HCT116 (cell line): ENCODE results near the gene ANKS1A. TPM values are rescaled to one million over a fixed set of nuclear protein-coding genes. Genes with fewer than 3 reads are reported as not detected.
A peak's percentile ranks its signal among the peaks of the same experiment; 100 is the strongest.

Experiments used
- ATAC-seq: fragments of 200-7000 bp; cut with Tn5 transposase; 2 replicates; pipeline ENCODE4 v1.9.1; 2020; ENCODE audit warnings: mild to moderate bottlenecking, moderate library complexity
- BruUV-seq: library from RNA; stranded (reverse); fragments of 400-500 nt; replicated peaks from 2 replicates; lab custom pipeline; 2021; lab: Mats Ljungman, UMichigan
- CTCF ChIA-PET: fragments of 300-600 bp; sonication (Branson Sonifier 250); formaldehyde crosslinking; loops from one replicate; lab custom pipeline; 2021; ENCODE audit warnings: antibody characterized with exemption; lab: Charles Lee
- POLR2A ChIA-PET: fragments of 300-600, 350-600 bp; sonication (Branson Sonifier 250); formaldehyde crosslinking; loops from one replicate; lab custom pipeline; 2021; ENCODE audit warnings: antibody characterized with exemption; lab: Charles Lee
- RAD21 ChIA-PET, 2 experiments: fragments of 300-600 bp; sonication (Branson Sonifier 250); formaldehyde crosslinking; loops; one replicate each; lab custom pipeline; 2023; ENCODE audit warnings: low total read pairs in 2 of 2; ENCODE audit not compliant: uncharacterized antibody in 2 of 2, unreplicated experiment in 2 of 2, low non-redundant PET in 1 of 2; lab: Charles Lee
- DNase-seq: peaks from one replicate; pipeline ENCODE4 v3.0.0-alpha.2; 2010; ENCODE audit warnings: low read depth, low spot score
- H2AFZ ChIP-seq: fragments of 200-600 bp; shearing (Covaris generic), sonication (generic); 2 replicates; pipeline ENCODE4 v1.6.1; 2017; ENCODE audit warnings: low read depth, mixed run types, mixed read lengths, antibody characterized with exemption, low read length; ENCODE audit not compliant: poor library complexity, severe bottlenecking
- H3K27ac ChIP-seq: 2 replicates; pipeline ENCODE4 v1.5.1; 2012; ENCODE audit warnings: low read depth, low read length
- H3K27me3 ChIP-seq: fragments of 200-600 bp; sonication (generic); 2 replicates; pipeline ENCODE4 v1.6.1; 2016; ENCODE audit warnings: mixed run types, low read length, mixed read lengths; ENCODE audit not compliant: insufficient read depth
- H3K36me3 ChIP-seq, 2 experiments: fragments of 200-500 bp in 1 of 2; fragments of 200-600 bp in 1 of 2; sonication (Bioruptor generic) in 1 of 2; sonication (generic) in 1 of 2; 2 replicates each; pipeline versions ENCODE4 v1.5.1 to v1.6.1; 2014 to 2016; ENCODE audit warnings: low read length in 2 of 2, inconsistent platforms in 1 of 2, mixed read lengths in 1 of 2, mixed run types in 1 of 2; ENCODE audit not compliant: insufficient read depth in 2 of 2, control insufficient read depth in 1 of 2
- H3K4me1 ChIP-seq, 2 experiments: fragments of 200-600 bp in 1 of 2; sonication (generic) in 1 of 2; 2 replicates each; pipeline versions ENCODE4 v1.5.1 to v1.6.1; 2012 to 2017; ENCODE audit warnings: low read length in 2 of 2, inconsistent platforms in 1 of 2, mild to moderate bottlenecking in 1 of 2, mixed read lengths in 1 of 2, mixed run types in 1 of 2, moderate library complexity in 1 of 2; ENCODE audit not compliant: insufficient read depth in 2 of 2, control insufficient read depth in 1 of 2
- H3K4me2 ChIP-seq: fragments of 200-600 bp; sonication (generic); 2 replicates; pipeline ENCODE4 v1.6.1; 2017; ENCODE audit warnings: mixed run types, low read length, mixed read lengths
- H3K4me3 ChIP-seq, 2 experiments: fragments of 200-600 bp in 1 of 2; sonication (generic) in 1 of 2; replicated peaks in 1 of 2; 2 replicates each; pipeline ENCODE4 v1.5.1; 2011 to 2016; ENCODE audit warnings: low read length in 2 of 2, control low read depth in 1 of 2, low read depth in 1 of 2, mild to moderate bottlenecking in 1 of 2, mixed read lengths in 1 of 2, mixed run types in 1 of 2
- H3K79me2 ChIP-seq: fragments of 200-600 bp; sonication (generic); 2 replicates; pipeline ENCODE4 v1.6.1; 2017; ENCODE audit warnings: mild to moderate bottlenecking, mixed run types, low read length, moderate library complexity, mixed read lengths; ENCODE audit not compliant: insufficient read depth
- H3K9ac ChIP-seq: fragments of 200-600 bp; sonication (generic); 2 replicates; pipeline ENCODE4 v1.6.1; 2016; ENCODE audit warnings: low read length, mixed read lengths
- H3K9me2 ChIP-seq: fragments of 200-600 bp; sonication (generic), shearing (Covaris generic); 2 replicates; pipeline ENCODE4 v1.6.1; 2017; ENCODE audit warnings: mixed run types, mild to moderate bottlenecking, moderate library complexity; ENCODE audit not compliant: insufficient read depth
- H3K9me3 ChIP-seq, 2 experiments: fragments of 200-500 bp in 1 of 2; fragments of 200-600 bp in 1 of 2; sonication (Bioruptor generic) in 1 of 2; sonication (generic) in 1 of 2; 2 replicates each; pipeline ENCODE4 v1.6.1; 2014 to 2017; ENCODE audit warnings: low read length in 2 of 2, mixed read lengths in 2 of 2, inconsistent platforms in 1 of 2, low read depth in 1 of 2, mild to moderate bottlenecking in 1 of 2, mixed run types in 1 of 2, moderate library complexity in 1 of 2; ENCODE audit not compliant: control insufficient read depth in 1 of 2, insufficient read depth in 1 of 2
- H4K20me1 ChIP-seq: fragments of 200-600 bp; sonication (generic), shearing (Covaris generic); 2 replicates; pipeline ENCODE4 v1.6.1; 2017; ENCODE audit warnings: mixed run types, mild to moderate bottlenecking, moderate library complexity; ENCODE audit not compliant: insufficient read depth
- CBX3 ChIP-seq: IDR thresholded peaks from 2 replicates; pipeline ENCODE4 v1.6.1; 2012; ENCODE audit warnings: low read depth
- FOSL1 ChIP-seq: IDR thresholded peaks from 2 replicates; pipeline ENCODE4 v1.6.1; 2012; ENCODE audit warnings: low read depth
- RAD21 ChIP-seq: IDR thresholded peaks from 2 replicates; pipeline ENCODE4 v1.6.1; 2012; ENCODE audit warnings: low read depth, mild to moderate bottlenecking
- intact Hi-C: fragments of 100-400 bp; cut with micrococcal nuclease; formaldehyde crosslinking; loops from 2 replicates; pipeline ENCODE4 v1.10.0; 2022
- total RNA-seq: library from RNA; stranded (reverse); gene quantifications from one replicate; pipeline ENCODE4 v1.2.1, GENCODE V29; 2021; ENCODE audit not compliant: unreplicated experiment
- TF ChIP-seq, protein P1 (sequence below): IDR thresholded peaks from 2 replicates; pipeline ENCODE4 v1.6.1; 2012; ENCODE audit warnings: low read depth
- TF ChIP-seq, protein P2 (sequence below), 3 experiments: fragments of 200-600 bp in 1 of 3; sonication (generic) in 1 of 3; IDR thresholded peaks in 2 of 3; conservative IDR thresholded peaks in 1 of 3; 2 replicates each; pipeline ENCODE4 v1.5.1; 2012 to 2017; ENCODE audit warnings: low read depth in 2 of 3, low read length in 2 of 3, antibody characterized with exemption in 1 of 3, borderline replicate concordance in 1 of 3, control low read depth in 1 of 3, mild to moderate bottlenecking in 1 of 3, mixed read lengths in 1 of 3, mixed run types in 1 of 3, moderate library complexity in 1 of 3; ENCODE audit not compliant: insufficient read depth in 1 of 3

Gene ANKS1A
- total RNA-seq, 1 experiment from 2014 or later = 20.6 TPM

DNA sequence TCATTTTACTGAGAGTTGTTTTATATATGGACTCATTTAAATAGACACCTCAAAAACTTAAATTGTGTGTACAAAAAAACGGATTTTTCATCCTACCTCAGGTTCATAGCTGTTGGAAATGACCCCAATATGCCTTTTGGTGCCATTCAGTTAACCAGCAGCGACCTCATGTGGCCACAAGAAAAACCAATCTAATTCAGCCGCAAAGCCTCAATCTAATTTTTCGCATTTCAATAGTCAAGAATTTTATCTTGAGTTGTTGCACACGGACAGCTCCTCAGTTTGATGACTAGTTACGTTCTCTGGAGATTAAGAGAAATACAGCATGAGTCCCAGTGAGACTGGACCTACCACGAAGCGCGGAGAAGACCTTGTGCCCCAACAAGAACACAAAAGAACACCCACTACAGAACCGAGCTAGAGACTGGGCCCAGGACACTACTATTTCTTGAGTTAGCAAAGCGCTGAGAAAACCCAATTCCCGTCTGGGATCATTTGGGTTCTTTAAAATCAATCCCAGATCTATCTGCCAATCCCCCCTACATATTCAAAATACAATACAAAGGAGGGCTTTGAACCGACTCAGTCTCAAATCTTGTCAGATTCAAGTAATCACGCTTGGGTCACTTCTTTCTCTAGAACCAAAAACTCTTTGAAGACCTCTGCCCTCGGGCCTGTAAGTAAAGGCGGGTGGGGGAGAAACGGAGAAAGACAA, 251.0 kb downstream of the ANKS1A start:
- DNase-seq (peak; percentile 50), ATAC-seq (peak; percentile 79)
- RAD21 ChIA-PET = interaction anchor here (0.8 to 1.7 kb wide), 8 partner anchors 65 to 681 kb away, joined by 3 to 10 read pairs (median 4); partner anchors contain the start of gene TAF11 (in 1 of the 2)
- Histone ChIP-seq H3K9me2 (no peaks in the 10 kb centered on the region), H3K27me3 (no peaks in the 10 kb centered on the region), H3K4me3 (no peak overlapping the region), H3K36me3 (no peaks in the 10 kb centered on the region), H4K20me1 (no peaks in the 10 kb centered on the region), H3K4me1 (no peaks in the 10 kb centered on the region), H3K4me2 (no peak overlapping the region), H3K9ac (no peak overlapping the region), H2AFZ (peak overlapping the region; percentile 97), H3K27ac (no peak overlapping the region), H3K79me2 (no peaks in the 10 kb centered on the region), H3K9me3 (no peaks in the 10 kb centered on the region)
- TF ChIP-seq, protein P1, sequence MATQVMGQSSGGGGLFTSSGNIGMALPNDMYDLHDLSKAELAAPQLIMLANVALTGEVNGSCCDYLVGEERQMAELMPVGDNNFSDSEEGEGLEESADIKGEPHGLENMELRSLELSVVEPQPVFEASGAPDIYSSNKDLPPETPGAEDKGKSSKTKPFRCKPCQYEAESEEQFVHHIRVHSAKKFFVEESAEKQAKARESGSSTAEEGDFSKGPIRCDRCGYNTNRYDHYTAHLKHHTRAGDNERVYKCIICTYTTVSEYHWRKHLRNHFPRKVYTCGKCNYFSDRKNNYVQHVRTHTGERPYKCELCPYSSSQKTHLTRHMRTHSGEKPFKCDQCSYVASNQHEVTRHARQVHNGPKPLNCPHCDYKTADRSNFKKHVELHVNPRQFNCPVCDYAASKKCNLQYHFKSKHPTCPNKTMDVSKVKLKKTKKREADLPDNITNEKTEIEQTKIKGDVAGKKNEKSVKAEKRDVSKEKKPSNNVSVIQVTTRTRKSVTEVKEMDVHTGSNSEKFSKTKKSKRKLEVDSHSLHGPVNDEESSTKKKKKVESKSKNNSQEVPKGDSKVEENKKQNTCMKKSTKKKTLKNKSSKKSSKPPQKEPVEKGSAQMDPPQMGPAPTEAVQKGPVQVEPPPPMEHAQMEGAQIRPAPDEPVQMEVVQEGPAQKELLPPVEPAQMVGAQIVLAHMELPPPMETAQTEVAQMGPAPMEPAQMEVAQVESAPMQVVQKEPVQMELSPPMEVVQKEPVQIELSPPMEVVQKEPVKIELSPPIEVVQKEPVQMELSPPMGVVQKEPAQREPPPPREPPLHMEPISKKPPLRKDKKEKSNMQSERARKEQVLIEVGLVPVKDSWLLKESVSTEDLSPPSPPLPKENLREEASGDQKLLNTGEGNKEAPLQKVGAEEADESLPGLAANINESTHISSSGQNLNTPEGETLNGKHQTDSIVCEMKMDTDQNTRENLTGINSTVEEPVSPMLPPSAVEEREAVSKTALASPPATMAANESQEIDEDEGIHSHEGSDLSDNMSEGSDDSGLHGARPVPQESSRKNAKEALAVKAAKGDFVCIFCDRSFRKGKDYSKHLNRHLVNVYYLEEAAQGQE = no peak
- TF ChIP-seq, protein P2, sequence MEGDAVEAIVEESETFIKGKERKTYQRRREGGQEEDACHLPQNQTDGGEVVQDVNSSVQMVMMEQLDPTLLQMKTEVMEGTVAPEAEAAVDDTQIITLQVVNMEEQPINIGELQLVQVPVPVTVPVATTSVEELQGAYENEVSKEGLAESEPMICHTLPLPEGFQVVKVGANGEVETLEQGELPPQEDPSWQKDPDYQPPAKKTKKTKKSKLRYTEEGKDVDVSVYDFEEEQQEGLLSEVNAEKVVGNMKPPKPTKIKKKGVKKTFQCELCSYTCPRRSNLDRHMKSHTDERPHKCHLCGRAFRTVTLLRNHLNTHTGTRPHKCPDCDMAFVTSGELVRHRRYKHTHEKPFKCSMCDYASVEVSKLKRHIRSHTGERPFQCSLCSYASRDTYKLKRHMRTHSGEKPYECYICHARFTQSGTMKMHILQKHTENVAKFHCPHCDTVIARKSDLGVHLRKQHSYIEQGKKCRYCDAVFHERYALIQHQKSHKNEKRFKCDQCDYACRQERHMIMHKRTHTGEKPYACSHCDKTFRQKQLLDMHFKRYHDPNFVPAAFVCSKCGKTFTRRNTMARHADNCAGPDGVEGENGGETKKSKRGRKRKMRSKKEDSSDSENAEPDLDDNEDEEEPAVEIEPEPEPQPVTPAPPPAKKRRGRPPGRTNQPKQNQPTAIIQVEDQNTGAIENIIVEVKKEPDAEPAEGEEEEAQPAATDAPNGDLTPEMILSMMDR (IDR thresholded peaks at IDR 0.05 in 2 of 3, conservative IDR thresholded peaks at IDR 0.05 in 1 of 3; ENCODE audit: borderline replicate concordance in 1 of 3, insufficient read depth in 1 of 3, low read depth in 2 of 3, low read length in 2 of 3) = peak; percentile 78 to 91 (median 82)
- no peak for TF ChIP-seq FOSL1
- TF ChIP-seq CBX3 = no peak
- TF ChIP-seq RAD21 = peak; percentile 95
- BruUV-seq = no TSS peak
- POLR2A ChIA-PET = no interaction called here
- intact Hi-C loops = loop anchor here (1.0 to 10.0 kb wide), 3 partner anchors 154 to 975 kb away; no protein-coding TSS in a partner anchor
- CTCF ChIA-PET = interaction anchor here (0.7 to 2.3 kb wide), 23 partner anchors 11 to 977 kb away, joined by 3 to 31 read pairs (median 3); partner anchors contain the start of genes ANKS1A, BLTP3A, PACSIN1 and SMIM29
